ENCODE measurements around the gene CNIH3.

GRCh38 chr1:224757508-224757907 lies 141.4 kb downstream of the CNIH3 start:
- TF ChIP-seq CTCF (IDR thresholded peaks at IDR 0.05; ENCODE audit: extremely low read depth in 1 of 2, insufficient read depth in 1 of 2, low read depth in 1 of 2, low read length in 2 of 2) = no peak
- TF ChIP-seq POLR2A (IDR thresholded peaks at IDR 0.05; ENCODE audit: low read depth, low read length) = no peak
- no peak for TF ChIP-seq MYC (IDR thresholded peaks at IDR 0.05; ENCODE audit: low read depth, low read length)
- no peak for TF ChIP-seq POLR2AphosphoS5 (IDR thresholded peaks at IDR 0.05; ENCODE audit: insufficient read depth, low read depth, low read length)
- TF ChIP-seq FOS (IDR thresholded peaks at IDR 0.05; ENCODE audit: borderline replicate concordance, insufficient read depth, low read length) = no peak

Data from endothelial cell of umbilical vein (primary cell).